Measurements from ENCODE around the gene RETN. TPM values are rescaled to one million over a fixed set of nuclear protein-coding genes. Genes with fewer than 3 reads are reported as not detected.

RETN gene
- polyA plus RNA-seq, 1 of the 3 experiments (the other 2 are of a cell fraction), result not detected

DNA sequence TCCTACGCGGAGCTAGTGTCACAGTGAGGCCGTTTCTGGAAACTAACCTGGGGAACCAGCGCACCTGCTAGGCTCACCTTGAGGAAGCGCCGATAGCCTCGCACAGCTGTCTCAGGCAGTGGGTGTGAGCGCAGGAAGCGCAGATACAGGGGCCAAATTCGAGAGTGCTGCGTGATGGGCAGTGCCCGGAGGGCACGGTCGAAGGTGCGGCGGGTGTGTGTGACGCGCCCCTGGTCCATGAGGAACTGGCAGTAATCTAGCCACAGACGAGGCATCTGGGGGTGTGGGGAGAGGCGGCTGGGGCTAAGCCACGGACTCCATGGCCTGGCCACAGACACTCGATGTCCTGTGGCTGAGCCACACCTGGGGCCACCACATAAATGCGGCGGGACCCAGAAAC is 41.7 kb upstream of the RETN start:
- Histone ChIP-seq H3K79me2 (ENCODE audit: insufficient read depth) (peaks cover 49% of the 10 kb centered on the region), H3K9ac (no peak overlapping the region), H3K9me2 (no peaks in the 10 kb centered on the region), H3K4me2 (no peak overlapping the region), H3K27me3 (ENCODE audit: insufficient read depth) (no peaks in the 10 kb centered on the region), H2AFZ (ENCODE audit: low read depth) (no peak overlapping the region), H3K27ac (ENCODE audit: low read depth in 2 of 2, low read length in 1 of 2) (no peak overlapping the region), H3F3A (replicated peaks; ENCODE audit: insufficient read depth) (no peaks in the 10 kb centered on the region), H4K20me1 (ENCODE audit: insufficient read depth) (0 out of 2 replicates have a peak, but pooled peaks cover 5% of the 10 kb centered on the region), H3K4me3 (ENCODE audit: low read depth in 2 of 2, low read length in 1 of 2) (no peak overlapping the region), H3K36me3 (replicated peaks in 1 of 2; ENCODE audit: control insufficient read depth in 1 of 2, insufficient read depth in 2 of 2, low read length in 1 of 2) (peaks cover 0 to 37% of the 10 kb centered on the region in 2 experiments), H3K4me1 (ENCODE audit: control insufficient read depth in 1 of 2, insufficient read depth in 2 of 2, low read depth in 1 of 2, low read length in 1 of 2) (peaks cover 8 to 20% of the 10 kb centered on the region in 2 experiments; a peak in 2 of 4 replicates), H3K9me3 (no peaks in the 10 kb centered on the region)
- CTCF ChIA-PET, result interaction anchor here (1.2 to 2.0 kb wide), 3 partner anchors 25 to 59 kb away, joined by 4 to 9 read pairs (median 6); partner anchors contain the start of gene TRAPPC5
- TF ChIP-seq ELF1 (IDR thresholded peaks at IDR 0.05) (no peak), TCF12 (IDR thresholded peaks at IDR 0.05) (no peak)
- TF ChIP-seq, protein P1, sequence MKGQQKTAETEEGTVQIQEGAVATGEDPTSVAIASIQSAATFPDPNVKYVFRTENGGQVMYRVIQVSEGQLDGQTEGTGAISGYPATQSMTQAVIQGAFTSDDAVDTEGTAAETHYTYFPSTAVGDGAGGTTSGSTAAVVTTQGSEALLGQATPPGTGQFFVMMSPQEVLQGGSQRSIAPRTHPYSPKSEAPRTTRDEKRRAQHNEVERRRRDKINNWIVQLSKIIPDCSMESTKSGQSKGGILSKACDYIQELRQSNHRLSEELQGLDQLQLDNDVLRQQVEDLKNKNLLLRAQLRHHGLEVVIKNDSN (IDR thresholded peaks at IDR 0.05; ENCODE audit: borderline replicate concordance, low read depth), result no peak
- DNase-seq, result no peak
- POLR2A ChIA-PET, result interaction anchor here (1.1 kb wide), 1 partner anchor 8 kb away, joined by 4 read pairs; no protein-coding TSS in a partner anchor
- WGBS (ENCODE audit: low lambda C conversion rate), result 91% methylated on average over 19 of the region's 24 CpGs

DNA sequence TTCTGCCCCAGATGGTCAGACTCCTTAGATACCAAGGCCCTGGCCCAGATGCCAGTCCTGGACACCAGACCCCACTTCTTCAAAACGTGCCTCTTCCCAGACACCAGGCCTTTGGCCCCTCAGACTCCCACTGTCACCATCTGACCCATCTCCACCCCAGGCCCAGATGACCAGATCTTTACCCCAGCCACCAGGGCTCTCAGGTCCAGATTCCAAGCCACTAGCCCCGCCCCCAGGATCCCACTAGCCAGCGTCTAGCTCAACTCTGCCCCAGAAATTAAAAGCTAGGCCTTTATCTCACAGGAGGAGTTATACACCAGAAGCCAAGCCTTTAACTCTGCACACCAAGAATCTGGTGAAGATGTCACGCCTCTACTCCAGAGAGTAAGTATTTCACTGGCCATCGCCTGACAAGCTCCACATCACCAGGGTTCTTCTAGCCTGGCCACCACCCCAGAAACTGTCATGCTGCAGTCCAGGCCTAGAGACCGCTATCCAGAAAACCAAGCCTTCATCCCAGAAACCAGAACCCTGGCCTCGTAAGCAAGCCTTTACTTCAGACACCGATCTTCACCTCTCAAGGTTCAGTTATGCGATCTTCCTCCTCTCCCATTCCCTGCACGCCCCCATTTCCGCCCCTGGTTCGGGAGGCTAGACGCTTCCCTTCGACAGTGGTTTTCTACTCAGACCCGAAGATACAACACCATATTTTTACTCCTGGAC is 40.1 kb upstream of the RETN start:
- Histone ChIP-seq H3F3A (replicated peaks; ENCODE audit: insufficient read depth) (no peaks in the 10 kb centered on the region), H3K9me2 (no peaks in the 10 kb centered on the region), H3K36me3 (replicated peaks in 1 of 2; ENCODE audit: control insufficient read depth in 1 of 2, insufficient read depth in 2 of 2, low read length in 1 of 2) (peaks cover 0 to 23% of the 10 kb centered on the region in 2 experiments), H3K4me2 (peak overlapping the region; percentile 93), H3K79me2 (ENCODE audit: insufficient read depth) (peaks cover 49% of the 10 kb centered on the region), H3K4me1 (ENCODE audit: control insufficient read depth in 1 of 2, insufficient read depth in 2 of 2, low read depth in 1 of 2, low read length in 1 of 2) (peaks cover 8 to 20% of the 10 kb centered on the region in 2 experiments; a peak in 2 of 4 replicates), H3K9me3 (no peaks in the 10 kb centered on the region), H3K27me3 (ENCODE audit: insufficient read depth) (no peaks in the 10 kb centered on the region), H3K4me3 (ENCODE audit: low read depth in 2 of 2, low read length in 1 of 2) (peak overlapping the region; percentile 100), H3K27ac (ENCODE audit: low read depth in 2 of 2, low read length in 1 of 2) (peak overlapping the region; percentile 46 to 73; a peak in 2 of 4 replicates), H2AFZ (ENCODE audit: low read depth) (peak overlapping the region; percentile 87), H3K9ac (peak overlapping the region; percentile 99), H4K20me1 (ENCODE audit: insufficient read depth) (0 out of 2 replicates have a peak, but pooled peaks cover 5% of the 10 kb centered on the region)
- ChIA-PET CTCF (interaction anchor here (0.7 to 2.4 kb wide), 6 partner anchors 23 to 274 kb away, joined by 3 to 21 read pairs (median 4); partner anchors contain the start of gene TRAPPC5), POLR2A (interaction anchor here (0.9 to 3.1 kb wide), 6 partner anchors 10 to 60 kb away, joined by 3 to 16 read pairs (median 5); partner anchors contain the start of gene CAMSAP3)
- DNase-seq, result no peak
- WGBS (ENCODE audit: low lambda C conversion rate), result 0% methylated on average over 12 of the region's 15 CpGs
- TF ChIP-seq, protein P2, sequence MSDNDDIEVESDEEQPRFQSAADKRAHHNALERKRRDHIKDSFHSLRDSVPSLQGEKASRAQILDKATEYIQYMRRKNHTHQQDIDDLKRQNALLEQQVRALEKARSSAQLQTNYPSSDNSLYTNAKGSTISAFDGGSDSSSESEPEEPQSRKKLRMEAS (IDR thresholded peaks at IDR 0.05; ENCODE audit: low read depth), result no peak

DNA sequence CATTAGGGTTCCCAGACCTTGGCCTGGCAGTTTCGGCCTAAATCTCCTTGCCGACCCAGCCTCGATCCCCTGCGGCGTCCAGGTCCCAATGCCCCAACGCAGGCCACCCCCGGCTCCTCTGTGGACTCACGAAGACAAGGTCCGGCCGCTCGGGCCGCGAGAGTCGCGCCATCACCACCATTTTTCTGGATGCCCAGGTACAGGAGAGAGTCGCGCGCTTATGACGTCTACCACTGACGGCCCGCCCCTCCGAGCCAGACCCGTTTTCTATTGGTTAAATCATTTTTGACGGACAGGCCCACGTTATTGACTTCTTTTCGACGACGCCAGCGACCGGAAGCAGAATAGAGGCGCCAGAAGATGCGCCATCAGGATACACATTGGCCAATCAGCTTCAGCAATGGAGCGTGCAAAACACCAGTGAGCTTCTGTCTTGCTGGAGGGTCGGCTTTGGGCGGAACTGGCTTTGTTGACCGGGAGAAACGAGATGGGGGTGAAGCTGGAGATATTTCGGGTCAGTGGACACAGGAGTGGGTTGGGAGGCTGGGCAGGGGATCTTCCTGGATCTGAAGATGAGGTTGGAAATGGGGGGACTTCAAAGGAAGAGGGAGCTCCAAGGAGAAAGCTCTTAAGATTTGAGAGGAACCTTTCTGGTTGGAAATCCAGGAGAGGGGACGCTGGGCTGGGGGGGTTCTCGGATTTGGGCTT is 39.3 kb upstream of the RETN start, which contains the start of the genes PET100 and XAB2:
PET100 (plus strand) TSS at position 447 of the 708 bp plus-strand sequence; CDS start at position 488, 41 bp downstream.
XAB2 (minus strand) TSS at position 199 of the 708 bp plus-strand sequence; CDS start at position 181, 18 bp downstream.
- H3K36me3 ChIP-seq (replicated peaks in 1 of 2; ENCODE audit: control insufficient read depth in 1 of 2, insufficient read depth in 2 of 2, low read length in 1 of 2), result peaks cover 0 to 19% of the 10 kb centered on the region in 2 experiments
- H3K9me2 ChIP-seq, result no peaks in the 10 kb centered on the region
- peak within 1 kb of the TSS; percentile 100 for H3K4me3 ChIP-seq (ENCODE audit: low read depth in 2 of 2, low read length in 1 of 2)
- peaks cover 49% of the 10 kb centered on the region for H3K79me2 ChIP-seq (ENCODE audit: insufficient read depth)
- no peaks in the 10 kb centered on the region for H3F3A ChIP-seq (replicated peaks; ENCODE audit: insufficient read depth)
- peak within 1 kb of the TSS; percentile 51 to 73; a peak in 3 of 4 replicates for H3K27ac ChIP-seq (ENCODE audit: low read depth in 2 of 2, low read length in 1 of 2)
- CTCF ChIA-PET, result interaction anchor here (0.9 to 2.4 kb wide), 7 partner anchors 10 to 275 kb away, joined by 3 to 21 read pairs (median 5); partner anchors contain the start of gene TRAPPC5
- no peaks in the 10 kb centered on the region for H3K9me3 ChIP-seq
- peak within 1 kb of the TSS; percentile 99 for H3K9ac ChIP-seq
- H3K4me2 ChIP-seq, result peak within 1 kb of the TSS; percentile 93
- H2AFZ ChIP-seq (ENCODE audit: low read depth), result peak within 1 kb of the TSS; percentile 87
- peak; percentile 97 for DNase-seq
- 0 out of 2 replicates have a peak, but pooled peaks cover 5% of the 10 kb centered on the region for H4K20me1 ChIP-seq (ENCODE audit: insufficient read depth)
- peaks cover 8 to 20% of the 10 kb centered on the region in 2 experiments; a peak in 2 of 4 replicates for H3K4me1 ChIP-seq (ENCODE audit: control insufficient read depth in 1 of 2, insufficient read depth in 2 of 2, low read depth in 1 of 2, low read length in 1 of 2)
- 2% methylated on average over 40 of the region's 40 CpGs for WGBS (ENCODE audit: low lambda C conversion rate)
- POLR2A ChIA-PET, result interaction anchor here (0.6 to 3.1 kb wide), 9 partner anchors 10 to 795 kb away, joined by 3 to 16 read pairs (median 5); partner anchors contain the start of genes CAMSAP3 and TRAPPC5
- no peaks in the 10 kb centered on the region; the same call in 1 of the 2 replicates for H3K27me3 ChIP-seq (ENCODE audit: insufficient read depth)
- TF ChIP-seq GABPA (IDR thresholded peaks at IDR 0.05; ENCODE audit: low read depth), result peak; percentile 89
- TF ChIP-seq NFIC (IDR thresholded peaks at IDR 0.05; ENCODE audit: borderline replicate concordance), result no peak
- TF ChIP-seq, protein P2 (IDR thresholded peaks at IDR 0.05; ENCODE audit: low read depth), result peak; percentile 68
- TF ChIP-seq FOXJ3 (CRISPR knock-in tag; IDR thresholded peaks at IDR 0.05), result peak; percentile 74
- TF ChIP-seq, protein P3, sequence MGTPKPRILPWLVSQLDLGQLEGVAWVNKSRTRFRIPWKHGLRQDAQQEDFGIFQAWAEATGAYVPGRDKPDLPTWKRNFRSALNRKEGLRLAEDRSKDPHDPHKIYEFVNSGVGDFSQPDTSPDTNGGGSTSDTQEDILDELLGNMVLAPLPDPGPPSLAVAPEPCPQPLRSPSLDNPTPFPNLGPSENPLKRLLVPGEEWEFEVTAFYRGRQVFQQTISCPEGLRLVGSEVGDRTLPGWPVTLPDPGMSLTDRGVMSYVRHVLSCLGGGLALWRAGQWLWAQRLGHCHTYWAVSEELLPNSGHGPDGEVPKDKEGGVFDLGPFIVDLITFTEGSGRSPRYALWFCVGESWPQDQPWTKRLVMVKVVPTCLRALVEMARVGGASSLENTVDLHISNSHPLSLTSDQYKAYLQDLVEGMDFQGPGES (IDR thresholded peaks at IDR 0.05; ENCODE audit: low read depth, low read length), result peak; percentile 84
- TF ChIP-seq GATA2 (CRISPR knock-in tag; IDR thresholded peaks at IDR 0.05), result peak; percentile 45; the same call in 1 of the 2 replicates
- peak; percentile 83 for TF ChIP-seq POLR2AphosphoS5 (IDR thresholded peaks at IDR 0.05; ENCODE audit: low read depth, low read length)
- peak; percentile 70 for TF ChIP-seq CHD2 (IDR thresholded peaks at IDR 0.05; ENCODE audit: low read length, partially characterized antibody)
- TF ChIP-seq YY1 (IDR thresholded peaks at IDR 0.05; ENCODE audit: low read depth), result peak; percentile 91
- TF ChIP-seq, protein P4, sequence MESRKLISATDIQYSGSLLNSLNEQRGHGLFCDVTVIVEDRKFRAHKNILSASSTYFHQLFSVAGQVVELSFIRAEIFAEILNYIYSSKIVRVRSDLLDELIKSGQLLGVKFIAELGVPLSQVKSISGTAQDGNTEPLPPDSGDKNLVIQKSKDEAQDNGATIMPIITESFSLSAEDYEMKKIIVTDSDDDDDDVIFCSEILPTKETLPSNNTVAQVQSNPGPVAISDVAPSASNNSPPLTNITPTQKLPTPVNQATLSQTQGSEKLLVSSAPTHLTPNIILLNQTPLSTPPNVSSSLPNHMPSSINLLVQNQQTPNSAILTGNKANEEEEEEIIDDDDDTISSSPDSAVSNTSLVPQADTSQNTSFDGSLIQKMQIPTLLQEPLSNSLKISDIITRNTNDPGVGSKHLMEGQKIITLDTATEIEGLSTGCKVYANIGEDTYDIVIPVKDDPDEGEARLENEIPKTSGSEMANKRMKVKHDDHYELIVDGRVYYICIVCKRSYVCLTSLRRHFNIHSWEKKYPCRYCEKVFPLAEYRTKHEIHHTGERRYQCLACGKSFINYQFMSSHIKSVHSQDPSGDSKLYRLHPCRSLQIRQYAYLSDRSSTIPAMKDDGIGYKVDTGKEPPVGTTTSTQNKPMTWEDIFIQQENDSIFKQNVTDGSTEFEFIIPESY (IDR thresholded peaks at IDR 0.05; ENCODE audit: borderline replicate concordance, low read depth), result peak; percentile 57; the same call in 1 of the 2 replicates

All from SK-N-SH (cell line).